Measurements from ENCODE around the gene ARHGAP18.

The ARHGAP18 gene

DNA sequence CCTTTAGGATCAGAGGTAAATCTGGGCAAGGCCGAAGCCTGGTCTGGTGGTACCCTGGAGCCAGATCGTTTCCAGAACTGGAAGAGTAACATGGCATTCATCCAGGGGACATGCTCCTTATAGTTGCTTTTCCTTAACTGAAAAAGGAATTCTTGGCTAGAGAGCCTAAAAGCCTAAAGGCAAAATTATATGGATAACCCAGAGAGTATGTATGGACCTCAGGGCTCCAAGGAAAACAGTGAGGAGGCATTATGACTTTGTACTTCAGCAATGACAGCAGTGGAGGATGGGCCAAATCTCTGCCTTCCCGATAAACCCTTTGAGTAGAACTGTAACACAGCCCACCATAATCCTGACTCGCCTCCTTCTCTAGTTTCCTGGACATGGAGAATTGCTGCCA, 29.3 kb downstream of the ARHGAP18 start (continued):
- TF ChIP-seq YY2 (tag by site-specific recombination; IDR thresholded peaks at IDR 0.05) (no peak), ZNF274 (IDR thresholded peaks at IDR 0.05; ENCODE audit: low read length) (no peak), ZNF274 (tag by site-specific recombination; IDR thresholded peaks at IDR 0.05; ENCODE audit: borderline replicate concordance) (no peak), OVOL3 (tag by site-specific recombination; IDR thresholded peaks at IDR 0.05) (no peak)
- TF ChIP-seq, protein P1, sequence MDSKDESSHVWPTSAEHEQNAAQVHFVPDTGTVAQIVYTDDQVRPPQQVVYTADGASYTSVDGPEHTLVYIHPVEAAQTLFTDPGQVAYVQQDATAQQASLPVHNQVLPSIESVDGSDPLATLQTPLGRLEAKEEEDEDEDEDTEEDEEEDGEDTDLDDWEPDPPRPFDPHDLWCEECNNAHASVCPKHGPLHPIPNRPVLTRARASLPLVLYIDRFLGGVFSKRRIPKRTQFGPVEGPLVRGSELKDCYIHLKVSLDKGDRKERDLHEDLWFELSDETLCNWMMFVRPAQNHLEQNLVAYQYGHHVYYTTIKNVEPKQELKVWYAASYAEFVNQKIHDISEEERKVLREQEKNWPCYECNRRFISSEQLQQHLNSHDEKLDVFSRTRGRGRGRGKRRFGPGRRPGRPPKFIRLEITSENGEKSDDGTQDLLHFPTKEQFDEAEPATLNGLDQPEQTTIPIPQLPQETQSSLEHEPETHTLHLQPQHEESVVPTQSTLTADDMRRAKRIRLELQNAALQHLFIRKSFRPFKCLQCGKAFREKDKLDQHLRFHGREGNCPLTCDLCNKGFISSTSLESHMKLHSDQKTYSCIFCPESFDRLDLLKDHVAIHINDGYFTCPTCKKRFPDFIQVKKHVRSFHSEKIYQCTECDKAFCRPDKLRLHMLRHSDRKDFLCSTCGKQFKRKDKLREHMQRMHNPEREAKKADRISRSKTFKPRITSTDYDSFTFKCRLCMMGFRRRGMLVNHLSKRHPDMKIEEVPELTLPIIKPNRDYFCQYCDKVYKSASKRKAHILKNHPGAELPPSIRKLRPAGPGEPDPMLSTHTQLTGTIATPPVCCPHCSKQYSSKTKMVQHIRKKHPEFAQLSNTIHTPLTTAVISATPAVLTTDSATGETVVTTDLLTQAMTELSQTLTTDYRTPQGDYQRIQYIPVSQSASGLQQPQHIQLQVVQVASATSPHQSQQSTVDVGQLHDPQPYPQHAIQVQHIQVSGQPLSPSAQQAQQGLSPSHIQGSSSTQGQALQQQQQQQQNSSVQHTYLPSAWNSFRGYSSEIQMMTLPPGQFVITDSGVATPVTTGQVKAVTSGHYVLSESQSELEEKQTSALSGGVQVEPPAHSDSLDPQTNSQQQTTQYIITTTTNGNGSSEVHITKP (tag by site-specific recombination; IDR thresholded peaks at IDR 0.05), result no peak

DNA sequence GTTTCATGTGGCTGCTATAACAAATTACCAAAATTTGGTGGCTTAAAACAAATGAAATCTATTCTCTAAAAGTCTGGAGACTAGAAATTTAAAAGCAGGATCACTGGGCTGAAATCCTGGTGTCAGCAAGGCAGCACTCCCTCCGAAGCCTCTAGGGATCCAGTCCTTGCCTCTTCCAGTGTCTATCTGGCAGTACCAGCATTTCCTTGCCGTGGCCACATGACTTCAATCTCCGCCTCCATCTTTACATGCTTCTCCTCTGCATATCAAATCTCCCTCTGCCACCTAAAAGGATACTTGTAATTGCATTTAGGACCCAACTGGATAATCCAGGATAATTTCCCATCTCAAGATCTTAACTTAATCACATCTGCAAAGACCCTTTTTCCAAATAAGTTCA, 30.2 kb downstream of the ARHGAP18 start:
- POLR2A ChIA-PET, result no interaction called here
- CTCF ChIA-PET, result interaction anchor here (1.1 kb wide), 1 partner anchor 64 kb away, joined by 3 read pairs; no protein-coding TSS in a partner anchor
- no peak for TF ChIP-seq ZNF623 (tag by site-specific recombination; IDR thresholded peaks at IDR 0.05)
- TF ChIP-seq, protein P2, sequence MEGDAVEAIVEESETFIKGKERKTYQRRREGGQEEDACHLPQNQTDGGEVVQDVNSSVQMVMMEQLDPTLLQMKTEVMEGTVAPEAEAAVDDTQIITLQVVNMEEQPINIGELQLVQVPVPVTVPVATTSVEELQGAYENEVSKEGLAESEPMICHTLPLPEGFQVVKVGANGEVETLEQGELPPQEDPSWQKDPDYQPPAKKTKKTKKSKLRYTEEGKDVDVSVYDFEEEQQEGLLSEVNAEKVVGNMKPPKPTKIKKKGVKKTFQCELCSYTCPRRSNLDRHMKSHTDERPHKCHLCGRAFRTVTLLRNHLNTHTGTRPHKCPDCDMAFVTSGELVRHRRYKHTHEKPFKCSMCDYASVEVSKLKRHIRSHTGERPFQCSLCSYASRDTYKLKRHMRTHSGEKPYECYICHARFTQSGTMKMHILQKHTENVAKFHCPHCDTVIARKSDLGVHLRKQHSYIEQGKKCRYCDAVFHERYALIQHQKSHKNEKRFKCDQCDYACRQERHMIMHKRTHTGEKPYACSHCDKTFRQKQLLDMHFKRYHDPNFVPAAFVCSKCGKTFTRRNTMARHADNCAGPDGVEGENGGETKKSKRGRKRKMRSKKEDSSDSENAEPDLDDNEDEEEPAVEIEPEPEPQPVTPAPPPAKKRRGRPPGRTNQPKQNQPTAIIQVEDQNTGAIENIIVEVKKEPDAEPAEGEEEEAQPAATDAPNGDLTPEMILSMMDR (tag by site-specific recombination; IDR thresholded peaks at IDR 0.05), result no peak
- no peak for TF ChIP-seq ZNF184 (tag by site-specific recombination; IDR thresholded peaks at IDR 0.05)
- TF ChIP-seq ZNF701 (tag by site-specific recombination; IDR thresholded peaks at IDR 0.05), result no peak
- TF ChIP-seq ZNF335 (tag by site-specific recombination; conservative IDR thresholded peaks at IDR 0.05), result no peak
- TF ChIP-seq ZNF792 (tag by site-specific recombination; IDR thresholded peaks at IDR 0.05), result no peak
- TF ChIP-seq, protein P3, sequence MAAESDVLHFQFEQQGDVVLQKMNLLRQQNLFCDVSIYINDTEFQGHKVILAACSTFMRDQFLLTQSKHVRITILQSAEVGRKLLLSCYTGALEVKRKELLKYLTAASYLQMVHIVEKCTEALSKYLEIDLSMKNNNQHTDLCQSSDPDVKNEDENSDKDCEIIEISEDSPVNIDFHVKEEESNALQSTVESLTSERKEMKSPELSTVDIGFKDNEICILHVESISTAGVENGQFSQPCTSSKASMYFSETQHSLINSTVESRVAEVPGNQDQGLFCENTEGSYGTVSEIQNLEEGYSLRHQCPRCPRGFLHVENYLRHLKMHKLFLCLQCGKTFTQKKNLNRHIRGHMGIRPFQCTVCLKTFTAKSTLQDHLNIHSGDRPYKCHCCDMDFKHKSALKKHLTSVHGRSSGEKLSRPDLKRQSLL (tag by site-specific recombination; IDR thresholded peaks at IDR 0.05), result no peak
- TF ChIP-seq ZNF394 (tag by site-specific recombination; IDR thresholded peaks at IDR 0.05; ENCODE audit: borderline replicate concordance), result no peak
- no peak for TF ChIP-seq ZBTB7A (tag by site-specific recombination; IDR thresholded peaks at IDR 0.05; ENCODE audit: low read depth)
- no peak for TF ChIP-seq ZNF350 (tag by site-specific recombination; IDR thresholded peaks at IDR 0.05)
- TF ChIP-seq ZNF324 (tag by site-specific recombination; IDR thresholded peaks at IDR 0.05), result no peak
- TF ChIP-seq, protein P4, sequence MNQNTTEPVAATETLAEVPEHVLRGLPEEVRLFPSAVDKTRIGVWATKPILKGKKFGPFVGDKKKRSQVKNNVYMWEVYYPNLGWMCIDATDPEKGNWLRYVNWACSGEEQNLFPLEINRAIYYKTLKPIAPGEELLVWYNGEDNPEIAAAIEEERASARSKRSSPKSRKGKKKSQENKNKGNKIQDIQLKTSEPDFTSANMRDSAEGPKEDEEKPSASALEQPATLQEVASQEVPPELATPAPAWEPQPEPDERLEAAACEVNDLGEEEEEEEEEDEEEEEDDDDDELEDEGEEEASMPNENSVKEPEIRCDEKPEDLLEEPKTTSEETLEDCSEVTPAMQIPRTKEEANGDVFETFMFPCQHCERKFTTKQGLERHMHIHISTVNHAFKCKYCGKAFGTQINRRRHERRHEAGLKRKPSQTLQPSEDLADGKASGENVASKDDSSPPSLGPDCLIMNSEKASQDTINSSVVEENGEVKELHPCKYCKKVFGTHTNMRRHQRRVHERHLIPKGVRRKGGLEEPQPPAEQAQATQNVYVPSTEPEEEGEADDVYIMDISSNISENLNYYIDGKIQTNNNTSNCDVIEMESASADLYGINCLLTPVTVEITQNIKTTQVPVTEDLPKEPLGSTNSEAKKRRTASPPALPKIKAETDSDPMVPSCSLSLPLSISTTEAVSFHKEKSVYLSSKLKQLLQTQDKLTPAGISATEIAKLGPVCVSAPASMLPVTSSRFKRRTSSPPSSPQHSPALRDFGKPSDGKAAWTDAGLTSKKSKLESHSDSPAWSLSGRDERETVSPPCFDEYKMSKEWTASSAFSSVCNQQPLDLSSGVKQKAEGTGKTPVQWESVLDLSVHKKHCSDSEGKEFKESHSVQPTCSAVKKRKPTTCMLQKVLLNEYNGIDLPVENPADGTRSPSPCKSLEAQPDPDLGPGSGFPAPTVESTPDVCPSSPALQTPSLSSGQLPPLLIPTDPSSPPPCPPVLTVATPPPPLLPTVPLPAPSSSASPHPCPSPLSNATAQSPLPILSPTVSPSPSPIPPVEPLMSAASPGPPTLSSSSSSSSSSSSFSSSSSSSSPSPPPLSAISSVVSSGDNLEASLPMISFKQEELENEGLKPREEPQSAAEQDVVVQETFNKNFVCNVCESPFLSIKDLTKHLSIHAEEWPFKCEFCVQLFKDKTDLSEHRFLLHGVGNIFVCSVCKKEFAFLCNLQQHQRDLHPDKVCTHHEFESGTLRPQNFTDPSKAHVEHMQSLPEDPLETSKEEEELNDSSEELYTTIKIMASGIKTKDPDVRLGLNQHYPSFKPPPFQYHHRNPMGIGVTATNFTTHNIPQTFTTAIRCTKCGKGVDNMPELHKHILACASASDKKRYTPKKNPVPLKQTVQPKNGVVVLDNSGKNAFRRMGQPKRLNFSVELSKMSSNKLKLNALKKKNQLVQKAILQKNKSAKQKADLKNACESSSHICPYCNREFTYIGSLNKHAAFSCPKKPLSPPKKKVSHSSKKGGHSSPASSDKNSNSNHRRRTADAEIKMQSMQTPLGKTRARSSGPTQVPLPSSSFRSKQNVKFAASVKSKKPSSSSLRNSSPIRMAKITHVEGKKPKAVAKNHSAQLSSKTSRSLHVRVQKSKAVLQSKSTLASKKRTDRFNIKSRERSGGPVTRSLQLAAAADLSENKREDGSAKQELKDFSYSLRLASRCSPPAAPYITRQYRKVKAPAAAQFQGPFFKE (tag by site-specific recombination; IDR thresholded peaks at IDR 0.05; ENCODE audit: borderline replicate concordance), result no peak
- no peak for TF ChIP-seq ZNF626 (tag by site-specific recombination; IDR thresholded peaks at IDR 0.05)
- no peak for TF ChIP-seq ZNF521 (tag by site-specific recombination; IDR thresholded peaks at IDR 0.05)
- Histone ChIP-seq H3K9me3 (ENCODE audit: control insufficient read depth, insufficient read depth, low read depth, low read length) (no peaks in the 10 kb centered on the region), H3K4me1 (ENCODE audit: control insufficient read depth, insufficient read depth, low read length) (0 out of 2 replicates have a peak, but pooled peaks cover 3% of the 10 kb centered on the region), H3K36me3 (ENCODE audit: control insufficient read depth in 2 of 2, insufficient read depth in 1 of 2, low read length in 2 of 2) (no peaks in the 10 kb centered on the region), H3K4me3 (ENCODE audit: low read depth, low read length) (no peak overlapping the region), H3K27ac (ENCODE audit: extremely low read depth, low read depth, low read length) (no peak overlapping the region)
